HepG2 (cell line): Measurements from ENCODE around the gene COX5B. TPM values are rescaled to one million over a fixed set of nuclear protein-coding genes. Genes with fewer than 3 reads are reported as not detected.
A peak's percentile ranks its signal among the peaks of the same experiment; 100 is the strongest.

Experiments
- CAMTA2 ChIP-seq: sonication (generic); formaldehyde crosslinking; IDR thresholded peaks from 2 replicates; pipeline ENCODE4 v1.4.0; 2020; ENCODE audit warnings: mild to moderate bottlenecking, missing genetic modification reagents, borderline replicate concordance
- ELF4 ChIP-seq: sonication (generic); formaldehyde crosslinking; IDR thresholded peaks from 2 replicates; pipeline ENCODE4 v1.5.0; 2020; ENCODE audit warnings: missing genetic modification reagents, mild to moderate bottlenecking, moderate library complexity, borderline replicate concordance
- GABPA ChIP-seq, 2 experiments: IDR thresholded peaks; 2 replicates each; pipeline ENCODE4 v1.6.1; 2011 to 2016; ENCODE audit warnings: low read depth in 2 of 2, low read length in 1 of 2, missing biosample characterization in 1 of 2, missing genetic modification characterization in 1 of 2
- HOXA3 ChIP-seq: sonication (generic); formaldehyde crosslinking; IDR thresholded peaks from 2 replicates; pipeline ENCODE4 v1.5.0; 2020; ENCODE audit warnings: missing genetic modification reagents
- MIXL1 ChIP-seq: IDR thresholded peaks from 2 replicates; pipeline ENCODE4 v1.6.1; 2016
- NFIC ChIP-seq: IDR thresholded peaks from 2 replicates; pipeline ENCODE4 v1.6.1; 2012; ENCODE audit warnings: mild to moderate bottlenecking, low read length, inconsistent platforms
- RXRB ChIP-seq: IDR thresholded peaks from 2 replicates; pipeline ENCODE4 v1.6.1; 2016; ENCODE audit warnings: borderline replicate concordance, missing genetic modification reagents, missing compliant biosample characterization
- TAF1 ChIP-seq: sonication (generic); formaldehyde crosslinking; IDR thresholded peaks from 2 replicates; pipeline ENCODE4 v1.4.0; 2020; ENCODE audit warnings: missing genetic modification reagents
- TP53 ChIP-seq: sonication (generic); formaldehyde crosslinking; conservative IDR thresholded peaks from 2 replicates; pipeline ENCODE4 v1.4.0; 2020; ENCODE audit warnings: missing genetic modification reagents
- ZNF263 ChIP-seq: sonication (generic); formaldehyde crosslinking; IDR thresholded peaks from 2 replicates; pipeline ENCODE4 v1.4.0; 2020; ENCODE audit warnings: missing genetic modification reagents
- ZNF331 ChIP-seq: sonication (generic); formaldehyde crosslinking; IDR thresholded peaks from 2 replicates; pipeline ENCODE4 v1.4.0; 2020; ENCODE audit warnings: missing genetic modification reagents
- ZNF546 ChIP-seq: sonication (generic); formaldehyde crosslinking; conservative IDR thresholded peaks from 2 replicates; pipeline ENCODE4 v1.8.1; 2023; ENCODE audit warnings: mild to moderate bottlenecking, missing genetic modification reagents
- ZNF83 ChIP-seq: sonication (generic); formaldehyde crosslinking; IDR thresholded peaks from 2 replicates; pipeline ENCODE4 v1.4.0; 2020; ENCODE audit warnings: missing genetic modification reagents, mild to moderate bottlenecking, borderline replicate concordance
- polyA plus RNA-seq, 8 experiments: library from polyadenylated mRNA; depleted of rRNA in 3 of 8; stranded (reverse) in 7 of 8; unstranded in 1 of 8; fragments of >200 nt; fragmentation: Illumina TruSeq in 4 of 8; extraction: Trizol in 4 of 8; gene quantifications; 2 replicates each; pipeline versions ENCODE4 v1.2.1 to v1.2.3, GENCODE V29; 2011 to 2016; ENCODE audit warnings: low read depth in 4 of 8, missing spikeins in 1 of 8, mixed read lengths in 1 of 8; ENCODE audit not compliant: insufficient read depth in 1 of 8
- total RNA-seq, 5 experiments: library from RNA; depleted of rRNA; stranded (reverse); fragments of >200 nt; fragmentation: Illumina TruSeq; extraction: Trizol; gene quantifications; 2 replicates each; pipeline ENCODE4 v1.2.3, GENCODE V29; 2016; ENCODE audit warnings: low read depth in 1 of 5
- TF ChIP-seq, protein P1 (sequence below): sonication (generic); formaldehyde crosslinking; IDR thresholded peaks from 2 replicates; pipeline ENCODE4 v1.4.0; 2020; ENCODE audit warnings: missing genetic modification reagents, borderline replicate concordance
- TF ChIP-seq, protein P2 (sequence below): sonication (generic); formaldehyde crosslinking; IDR thresholded peaks from 2 replicates; pipeline ENCODE4 v1.4.0; 2020; ENCODE audit warnings: missing genetic modification reagents, borderline replicate concordance
- TF ChIP-seq, protein P3 (sequence below): sonication (generic); formaldehyde crosslinking; IDR thresholded peaks from 2 replicates; pipeline ENCODE4 v1.4.0; 2020; ENCODE audit warnings: missing genetic modification reagents, borderline replicate concordance
- TF ChIP-seq, protein P4 (sequence below): sonication (generic); formaldehyde crosslinking; IDR thresholded peaks from 2 replicates; pipeline ENCODE4 v1.4.0; 2020; ENCODE audit warnings: missing genetic modification reagents

COX5B gene
- total and polyA plus RNA-seq, 2 of the 13 experiments (the other 11 are each of a cell fraction or from before 2014, with no cell fraction given): 453 to 536 TPM

DNA sequence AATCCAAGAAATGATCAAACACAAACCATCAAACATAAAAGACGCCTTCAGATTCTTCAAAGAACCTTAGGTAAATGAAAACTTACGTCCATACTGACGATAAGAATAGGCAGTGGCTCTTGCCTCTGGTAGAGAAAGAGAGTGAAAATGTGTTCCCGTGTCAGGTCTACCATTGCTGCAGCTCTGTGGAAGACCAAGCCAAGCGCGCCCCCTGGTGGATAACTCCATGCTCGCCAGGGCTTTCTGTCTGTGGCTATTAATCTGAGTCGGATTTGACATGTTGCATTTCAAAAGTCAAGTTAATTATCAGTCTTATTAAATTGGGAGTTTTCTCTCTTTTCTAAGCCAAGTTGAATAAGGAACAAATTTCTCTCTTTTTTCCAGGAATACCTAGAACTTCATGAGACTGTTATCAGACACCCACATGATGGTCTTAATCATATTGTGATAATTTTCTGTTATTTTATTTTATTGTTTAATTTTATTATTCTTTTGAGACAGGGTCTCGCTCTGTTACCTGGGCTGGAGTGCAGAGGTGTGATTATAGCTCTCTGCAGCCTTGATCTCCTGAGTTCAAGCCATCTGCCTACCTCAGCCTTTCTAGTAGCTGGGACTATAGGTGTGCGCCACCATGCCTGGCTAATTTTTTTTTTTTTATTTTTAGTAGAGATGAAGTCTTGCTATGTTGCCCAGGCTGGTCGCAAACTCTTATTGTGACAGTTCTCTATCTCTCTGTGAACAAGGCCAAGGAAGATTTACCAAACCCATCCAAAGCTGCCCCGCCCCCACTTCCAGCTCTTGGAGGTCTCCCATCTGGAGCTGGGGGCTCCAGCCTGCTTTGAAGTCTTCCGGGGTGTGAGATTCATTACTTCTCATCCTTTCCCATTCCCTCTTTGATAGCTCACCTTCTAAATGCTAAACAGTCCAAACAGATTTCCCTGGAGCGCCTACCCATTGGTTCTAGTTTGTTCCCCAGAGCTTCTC is 51.7 kb downstream of the COX5B start (continued):
- TF ChIP-seq, protein P1, sequence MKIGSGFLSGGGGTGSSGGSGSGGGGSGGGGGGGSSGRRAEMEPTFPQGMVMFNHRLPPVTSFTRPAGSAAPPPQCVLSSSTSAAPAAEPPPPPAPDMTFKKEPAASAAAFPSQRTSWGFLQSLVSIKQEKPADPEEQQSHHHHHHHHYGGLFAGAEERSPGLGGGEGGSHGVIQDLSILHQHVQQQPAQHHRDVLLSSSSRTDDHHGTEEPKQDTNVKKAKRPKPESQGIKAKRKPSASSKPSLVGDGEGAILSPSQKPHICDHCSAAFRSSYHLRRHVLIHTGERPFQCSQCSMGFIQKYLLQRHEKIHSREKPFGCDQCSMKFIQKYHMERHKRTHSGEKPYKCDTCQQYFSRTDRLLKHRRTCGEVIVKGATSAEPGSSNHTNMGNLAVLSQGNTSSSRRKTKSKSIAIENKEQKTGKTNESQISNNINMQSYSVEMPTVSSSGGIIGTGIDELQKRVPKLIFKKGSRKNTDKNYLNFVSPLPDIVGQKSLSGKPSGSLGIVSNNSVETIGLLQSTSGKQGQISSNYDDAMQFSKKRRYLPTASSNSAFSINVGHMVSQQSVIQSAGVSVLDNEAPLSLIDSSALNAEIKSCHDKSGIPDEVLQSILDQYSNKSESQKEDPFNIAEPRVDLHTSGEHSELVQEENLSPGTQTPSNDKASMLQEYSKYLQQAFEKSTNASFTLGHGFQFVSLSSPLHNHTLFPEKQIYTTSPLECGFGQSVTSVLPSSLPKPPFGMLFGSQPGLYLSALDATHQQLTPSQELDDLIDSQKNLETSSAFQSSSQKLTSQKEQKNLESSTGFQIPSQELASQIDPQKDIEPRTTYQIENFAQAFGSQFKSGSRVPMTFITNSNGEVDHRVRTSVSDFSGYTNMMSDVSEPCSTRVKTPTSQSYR: no peak
- TF ChIP-seq NFIC (no peak), MIXL1 (no peak), HOXA3 (CRISPR knock-in tag) (no peak), ZNF263 (CRISPR knock-in tag) (0 out of 2 replicates have a peak, but pooled peaks have one; percentile 20), RXRB (CRISPR knock-in tag) (peak; percentile 41; the same call in 1 of the 2 replicates), ZNF546 (CRISPR knock-in tag) (no peak), ZNF331 (CRISPR knock-in tag) (peak; percentile 61), TAF1 (CRISPR knock-in tag) (no peak), CAMTA2 (CRISPR knock-in tag) (no peak), ELF4 (CRISPR knock-in tag) (no peak), GABPA (IDR thresholded peaks at IDR 0.05; ENCODE audit: low read depth, low read length) (no peak), GABPA (CRISPR knock-in tag; IDR thresholded peaks at IDR 0.05; ENCODE audit: low read depth) (peak; percentile 25; the same call in 1 of the 2 replicates), ZNF83 (CRISPR knock-in tag) (no peak), TP53 (no peak)
- TF ChIP-seq, protein P2, sequence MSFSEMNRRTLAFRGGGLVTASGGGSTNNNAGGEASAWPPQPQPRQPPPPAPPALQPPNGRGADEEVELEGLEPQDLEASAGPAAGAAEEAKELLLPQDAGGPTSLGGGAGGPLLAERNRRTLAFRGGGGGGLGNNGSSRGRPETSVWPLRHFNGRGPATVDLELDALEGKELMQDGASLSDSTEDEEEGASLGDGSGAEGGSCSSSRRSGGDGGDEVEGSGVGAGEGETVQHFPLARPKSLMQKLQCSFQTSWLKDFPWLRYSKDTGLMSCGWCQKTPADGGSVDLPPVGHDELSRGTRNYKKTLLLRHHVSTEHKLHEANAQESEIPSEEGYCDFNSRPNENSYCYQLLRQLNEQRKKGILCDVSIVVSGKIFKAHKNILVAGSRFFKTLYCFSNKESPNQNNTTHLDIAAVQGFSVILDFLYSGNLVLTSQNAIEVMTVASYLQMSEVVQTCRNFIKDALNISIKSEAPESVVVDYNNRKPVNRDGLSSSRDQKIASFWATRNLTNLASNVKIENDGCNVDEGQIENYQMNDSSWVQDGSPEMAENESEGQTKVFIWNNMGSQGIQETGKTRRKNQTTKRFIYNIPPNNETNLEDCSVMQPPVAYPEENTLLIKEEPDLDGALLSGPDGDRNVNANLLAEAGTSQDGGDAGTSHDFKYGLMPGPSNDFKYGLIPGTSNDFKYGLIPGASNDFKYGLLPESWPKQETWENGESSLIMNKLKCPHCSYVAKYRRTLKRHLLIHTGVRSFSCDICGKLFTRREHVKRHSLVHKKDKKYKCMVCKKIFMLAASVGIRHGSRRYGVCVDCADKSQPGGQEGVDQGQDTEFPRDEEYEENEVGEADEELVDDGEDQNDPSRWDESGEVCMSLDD (CRISPR knock-in tag): no peak
- TF ChIP-seq, protein P3, sequence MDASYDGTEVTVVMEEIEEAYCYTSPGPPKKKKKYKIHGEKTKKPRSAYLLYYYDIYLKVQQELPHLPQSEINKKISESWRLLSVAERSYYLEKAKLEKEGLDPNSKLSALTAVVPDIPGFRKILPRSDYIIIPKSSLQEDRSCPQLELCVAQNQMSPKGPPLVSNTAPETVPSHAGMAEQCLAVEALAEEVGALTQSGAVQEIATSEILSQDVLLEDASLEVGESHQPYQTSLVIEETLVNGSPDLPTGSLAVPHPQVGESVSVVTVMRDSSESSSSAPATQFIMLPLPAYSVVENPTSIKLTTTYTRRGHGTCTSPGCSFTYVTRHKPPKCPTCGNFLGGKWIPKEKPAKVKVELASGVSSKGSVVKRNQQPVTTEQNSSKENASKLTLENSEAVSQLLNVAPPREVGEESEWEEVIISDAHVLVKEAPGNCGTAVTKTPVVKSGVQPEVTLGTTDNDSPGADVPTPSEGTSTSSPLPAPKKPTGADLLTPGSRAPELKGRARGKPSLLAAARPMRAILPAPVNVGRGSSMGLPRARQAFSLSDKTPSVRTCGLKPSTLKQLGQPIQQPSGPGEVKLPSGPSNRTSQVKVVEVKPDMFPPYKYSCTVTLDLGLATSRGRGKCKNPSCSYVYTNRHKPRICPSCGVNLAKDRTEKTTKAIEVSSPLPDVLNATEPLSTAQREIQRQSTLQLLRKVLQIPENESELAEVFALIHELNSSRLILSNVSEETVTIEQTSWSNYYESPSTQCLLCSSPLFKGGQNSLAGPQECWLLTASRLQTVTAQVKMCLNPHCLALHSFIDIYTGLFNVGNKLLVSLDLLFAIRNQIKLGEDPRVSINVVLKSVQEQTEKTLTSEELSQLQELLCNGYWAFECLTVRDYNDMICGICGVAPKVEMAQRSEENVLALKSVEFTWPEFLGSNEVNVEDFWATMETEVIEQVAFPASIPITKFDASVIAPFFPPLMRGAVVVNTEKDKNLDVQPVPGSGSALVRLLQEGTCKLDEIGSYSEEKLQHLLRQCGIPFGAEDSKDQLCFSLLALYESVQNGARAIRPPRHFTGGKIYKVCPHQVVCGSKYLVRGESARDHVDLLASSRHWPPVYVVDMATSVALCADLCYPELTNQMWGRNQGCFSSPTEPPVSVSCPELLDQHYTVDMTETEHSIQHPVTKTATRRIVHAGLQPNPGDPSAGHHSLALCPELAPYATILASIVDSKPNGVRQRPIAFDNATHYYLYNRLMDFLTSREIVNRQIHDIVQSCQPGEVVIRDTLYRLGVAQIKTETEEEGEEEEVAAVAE: no peak
- TF ChIP-seq, protein P4, sequence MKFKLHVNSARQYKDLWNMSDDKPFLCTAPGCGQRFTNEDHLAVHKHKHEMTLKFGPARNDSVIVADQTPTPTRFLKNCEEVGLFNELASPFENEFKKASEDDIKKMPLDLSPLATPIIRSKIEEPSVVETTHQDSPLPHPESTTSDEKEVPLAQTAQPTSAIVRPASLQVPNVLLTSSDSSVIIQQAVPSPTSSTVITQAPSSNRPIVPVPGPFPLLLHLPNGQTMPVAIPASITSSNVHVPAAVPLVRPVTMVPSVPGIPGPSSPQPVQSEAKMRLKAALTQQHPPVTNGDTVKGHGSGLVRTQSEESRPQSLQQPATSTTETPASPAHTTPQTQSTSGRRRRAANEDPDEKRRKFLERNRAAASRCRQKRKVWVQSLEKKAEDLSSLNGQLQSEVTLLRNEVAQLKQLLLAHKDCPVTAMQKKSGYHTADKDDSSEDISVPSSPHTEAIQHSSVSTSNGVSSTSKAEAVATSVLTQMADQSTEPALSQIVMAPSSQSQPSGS (CRISPR knock-in tag): no peak; the same call in 1 of the 2 replicates
